Karpas-422 (cell line): Measurements from ENCODE around the gene PTPRCAP. TPM values are rescaled to one million over a fixed set of nuclear protein-coding genes. Genes with fewer than 3 reads are reported as not detected.

Source experiments
- DNase-seq: peaks from one replicate; pipeline ENCODE4 v3.0.0-alpha.2; 2015
- H2AFZ ChIP-seq: fragments of 200-600 bp; sonication (generic); 2 replicates; pipeline ENCODE4 v1.6.1; 2014; ENCODE audit warnings: antibody characterized with exemption, low read length, mixed read lengths
- H3K27ac ChIP-seq: fragments of 200-600 bp; sonication (generic); 2 replicates; pipeline ENCODE4 v1.5.1; 2014; ENCODE audit warnings: mild to moderate bottlenecking, low read length, moderate library complexity
- H3K27me3 ChIP-seq: fragments of 200-600 bp; sonication (generic); 2 replicates; pipeline ENCODE4 v1.6.1; 2014; ENCODE audit warnings: low read length, mixed read lengths
- H3K36me3 ChIP-seq: fragments of 200-600 bp; sonication (generic); 2 replicates; pipeline ENCODE4 v1.6.1; 2014; ENCODE audit warnings: low read length, mixed read lengths; ENCODE audit not compliant: insufficient read depth
- H3K4me1 ChIP-seq: fragments of 200-600 bp; sonication (generic); 2 replicates; pipeline ENCODE4 v1.6.1; 2014; ENCODE audit warnings: mild to moderate bottlenecking, low read length, mixed read lengths
- H3K4me2 ChIP-seq: fragments of 200-600 bp; sonication (generic); 2 replicates; pipeline ENCODE4 v1.6.1; 2014; ENCODE audit warnings: low read length, low read depth, mild to moderate bottlenecking; ENCODE audit not compliant: poor library complexity, severe bottlenecking
- H3K4me3 ChIP-seq: fragments of 200-600 bp; sonication (generic); 2 replicates; pipeline ENCODE4 v1.5.1; 2014; ENCODE audit warnings: mild to moderate bottlenecking, antibody characterized with exemption, low read length, mixed read lengths
- H3K79me2 ChIP-seq: fragments of 200-600 bp; sonication (generic); 2 replicates; pipeline ENCODE4 v1.6.1; 2014; ENCODE audit warnings: mild to moderate bottlenecking, low read length, mixed read lengths
- H3K9ac ChIP-seq: fragments of 200-600 bp; sonication (generic); 2 replicates; pipeline ENCODE4 v1.6.0; 2014; ENCODE audit warnings: low read length
- H3K9me2 ChIP-seq: fragments of 200-600 bp; sonication (generic), shearing (Covaris generic); replicated peaks from 2 replicates; pipeline ENCODE4 v1.6.0; 2014; ENCODE audit warnings: mild to moderate bottlenecking, low read length, moderate library complexity; ENCODE audit not compliant: insufficient read depth
- H3K9me3 ChIP-seq: fragments of 300-700, 200-600 bp; sonication (generic); 2 replicates; pipeline ENCODE4 v1.6.1; 2014; ENCODE audit warnings: low read length, mixed read lengths
- H4K20me1 ChIP-seq: fragments of 200-600 bp; sonication (generic); 2 replicates; pipeline ENCODE4 v1.6.1; 2014; ENCODE audit warnings: mild to moderate bottlenecking, antibody characterized with exemption, low read length, low read depth; ENCODE audit not compliant: insufficient read depth
- total RNA-seq: library from RNA; depleted of rRNA; stranded (reverse); fragments of >200 nt; shearing (Covaris generic); gene quantifications from 2 replicates; pipeline ENCODE4 v1.2.3, GENCODE V29; 2014; ENCODE audit warnings: low replicate concordance

PTPRCAP gene
- total RNA-seq, 1 experiment from 2014 or later = 161 TPM

DNA sequence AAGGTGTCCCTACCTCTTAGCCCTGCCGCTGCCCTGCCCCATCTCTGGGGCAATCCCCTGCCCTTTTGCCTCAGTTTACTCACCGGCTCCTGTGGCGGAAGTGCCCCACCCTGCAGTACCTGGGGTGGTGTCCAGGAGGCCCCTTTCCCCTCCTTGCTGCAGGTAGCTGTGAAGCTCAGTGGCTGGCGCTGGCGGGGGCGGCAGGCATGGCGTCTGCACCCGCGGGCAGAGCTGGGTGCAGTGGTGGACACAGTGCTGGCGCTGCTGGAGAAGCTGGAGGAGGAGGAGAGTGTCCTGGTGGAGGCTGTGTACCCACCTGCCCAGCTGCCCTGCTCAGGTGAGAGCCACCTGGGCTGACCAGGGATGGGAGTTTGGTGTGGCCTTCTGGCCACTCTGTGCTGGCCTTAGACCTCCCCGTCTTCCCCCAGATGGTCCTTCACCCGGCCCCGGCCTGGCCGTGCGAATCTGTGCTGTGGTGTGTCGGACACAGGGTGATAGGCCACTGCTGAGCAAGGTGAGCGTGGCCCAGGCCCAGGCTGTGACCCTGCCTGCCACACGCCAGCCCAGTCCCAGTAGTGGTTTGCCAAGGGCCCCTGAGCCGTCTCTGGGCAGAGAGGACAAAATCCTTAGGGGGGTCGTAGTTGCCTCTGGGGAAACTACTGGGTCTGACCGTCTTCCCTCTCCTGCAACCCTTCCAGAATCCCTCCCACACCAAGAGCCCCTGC is 18.0 kb downstream of the PTPRCAP start:
- H3K9ac ChIP-seq = peak overlapping the region; percentile 75
- H2AFZ ChIP-seq = 0 out of 2 replicates have a peak overlapping the region, but pooled peaks have one; percentile 10
- no peak for DNase-seq
- no peaks in the 10 kb centered on the region for H3K79me2 ChIP-seq
- no peaks in the 10 kb centered on the region; the same call in 1 of the 2 replicates for H3K27me3 ChIP-seq
- no peaks in the 10 kb centered on the region for H3K9me3 ChIP-seq
- no peaks in the 10 kb centered on the region for H4K20me1 ChIP-seq
- peak overlapping the region; percentile 78 for H3K4me2 ChIP-seq
- no peaks in the 10 kb centered on the region for H3K36me3 ChIP-seq
- no peak overlapping the region for H3K27ac ChIP-seq
- H3K4me1 ChIP-seq = peaks cover 40% of the 10 kb centered on the region
- no peaks in the 10 kb centered on the region for H3K9me2 ChIP-seq
- peak overlapping the region; percentile 10; the same call in 1 of the 2 replicates for H3K4me3 ChIP-seq

DNA sequence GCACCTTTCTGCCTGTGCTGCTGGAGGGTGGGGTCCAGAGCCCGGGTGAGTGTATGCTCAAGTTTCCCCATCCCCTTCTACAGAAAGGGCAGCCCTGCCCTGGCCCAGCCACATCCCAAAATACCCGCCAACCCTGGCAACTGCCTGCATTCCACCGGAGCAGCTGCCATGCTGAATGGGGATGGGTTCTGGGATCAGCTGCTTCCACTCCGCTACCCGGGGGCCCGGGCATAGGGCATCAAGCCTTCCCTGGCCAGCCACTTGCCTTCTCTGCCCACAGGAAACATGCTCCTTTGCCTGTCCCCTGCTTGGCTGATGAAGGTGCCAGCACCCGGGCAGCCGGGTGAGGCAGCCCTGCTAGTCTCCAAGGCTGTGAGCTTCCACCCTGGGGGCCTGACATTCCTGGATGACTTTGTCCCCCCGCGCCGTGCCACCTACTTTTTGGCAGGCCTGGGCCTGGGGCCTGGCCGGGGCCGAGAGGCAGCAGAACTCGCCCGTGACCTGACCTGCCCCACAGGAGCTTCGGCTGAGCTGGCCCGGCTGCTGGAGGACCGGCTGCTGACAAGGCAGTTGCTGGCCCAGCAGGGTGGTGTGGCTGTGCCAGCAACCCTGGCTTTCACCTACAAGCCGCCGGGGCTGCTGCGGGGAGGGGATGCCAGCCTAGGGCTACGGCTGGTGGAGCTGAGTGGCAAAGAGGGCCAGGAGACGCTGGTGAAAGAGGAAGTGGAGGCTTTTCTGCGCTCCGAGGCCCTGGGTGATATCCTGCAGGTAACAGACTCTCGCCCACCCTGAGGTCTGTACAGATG is 18.8 kb downstream of the PTPRCAP start:
- no peaks in the 10 kb centered on the region for H3K9me3 ChIP-seq
- peaks cover 40% of the 10 kb centered on the region for H3K4me1 ChIP-seq
- H3K4me2 ChIP-seq = peak overlapping the region; percentile 41
- no peak overlapping the region for H3K27ac ChIP-seq
- no peaks in the 10 kb centered on the region for H3K9me2 ChIP-seq
- H3K27me3 ChIP-seq = no peaks in the 10 kb centered on the region; the same call in 1 of the 2 replicates
- peak overlapping the region; percentile 10; the same call in 1 of the 2 replicates for H3K4me3 ChIP-seq
- H2AFZ ChIP-seq = 0 out of 2 replicates have a peak overlapping the region, but pooled peaks have one; percentile 10
- no peaks in the 10 kb centered on the region for H3K79me2 ChIP-seq
- H3K9ac ChIP-seq = peak overlapping the region; percentile 60
- H3K36me3 ChIP-seq = no peaks in the 10 kb centered on the region
- no peaks in the 10 kb centered on the region for H4K20me1 ChIP-seq
- DNase-seq = peak; percentile 80

DNA sequence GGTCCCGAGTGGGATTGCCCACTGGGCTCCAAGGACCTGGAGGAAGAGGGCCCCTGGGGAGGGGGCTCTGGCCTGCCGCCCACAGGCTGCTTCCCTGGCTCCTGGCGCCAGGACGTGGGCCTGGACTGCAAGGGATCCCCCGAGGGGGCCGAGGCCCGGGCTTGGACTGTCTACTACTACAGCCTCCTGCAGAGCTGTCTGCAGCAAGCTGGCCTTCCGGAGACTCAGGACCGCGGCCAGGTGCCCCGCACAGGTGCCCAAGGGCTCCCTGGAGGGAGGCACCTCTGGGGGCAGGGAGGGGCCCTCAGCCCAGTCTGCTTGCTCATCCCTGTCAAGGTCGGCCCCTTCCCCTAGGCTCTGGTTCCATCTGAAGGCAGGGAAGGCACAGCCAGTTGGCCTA is 20.1 kb downstream of the PTPRCAP start:
- Histone ChIP-seq H3K9ac (no peak overlapping the region), H3K4me3 (no peak overlapping the region), H2AFZ (no peak overlapping the region), H3K79me2 (no peaks in the 10 kb centered on the region), H3K4me1 (peaks cover 50% of the 10 kb centered on the region), H4K20me1 (no peaks in the 10 kb centered on the region), H3K9me2 (no peaks in the 10 kb centered on the region), H3K27ac (no peak overlapping the region), H3K36me3 (no peaks in the 10 kb centered on the region), H3K9me3 (no peaks in the 10 kb centered on the region), H3K4me2 (no peak overlapping the region), H3K27me3 (no peaks in the 10 kb centered on the region; the same call in 1 of the 2 replicates)
- DNase-seq = no peak

DNA sequence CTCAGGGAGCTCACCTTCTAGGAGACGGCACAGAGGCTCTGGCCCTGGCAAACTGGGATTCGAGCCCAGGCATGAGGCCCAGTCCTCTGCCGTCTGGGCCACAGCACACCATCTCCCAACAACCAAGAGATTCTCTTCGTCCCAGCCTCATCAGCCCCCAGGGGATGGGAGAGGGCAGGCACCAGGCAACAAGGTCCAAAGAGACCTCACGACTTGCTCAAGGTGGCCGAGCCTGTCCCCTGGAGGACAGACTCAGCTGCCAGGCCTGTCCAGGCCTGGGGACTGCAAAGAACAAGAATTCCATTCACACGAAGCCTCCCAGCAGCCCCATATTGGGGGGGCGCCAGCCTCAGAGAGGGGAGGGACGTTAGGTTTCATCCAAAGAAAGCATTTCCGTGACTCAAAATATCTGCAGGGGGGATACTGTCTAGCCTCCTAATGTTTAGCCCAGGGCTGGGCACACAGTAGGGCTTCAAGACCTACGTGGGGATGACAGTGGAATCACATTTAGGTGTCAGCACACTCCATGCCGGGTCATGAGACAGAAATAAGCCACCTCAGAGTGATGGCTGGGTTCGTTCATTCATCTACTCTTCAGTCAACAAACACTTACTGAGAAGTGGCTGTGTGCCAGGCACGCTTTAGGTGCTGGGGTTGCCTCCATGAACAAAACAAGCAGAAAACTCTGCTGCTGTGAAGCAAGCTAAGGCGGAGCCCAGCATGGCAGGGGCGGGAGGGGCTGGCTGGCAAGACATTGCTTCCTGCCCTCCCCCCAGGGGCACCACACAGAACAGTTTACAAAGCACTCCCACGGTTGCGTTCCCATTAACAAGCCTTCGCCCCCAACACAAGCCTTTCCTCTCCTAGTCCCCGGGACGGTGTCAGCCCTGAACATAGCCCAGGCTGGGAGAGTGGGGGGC is 20.8 kb downstream of the PTPRCAP start:
- peaks cover 58% of the 10 kb centered on the region for H3K4me1 ChIP-seq
- H3K27me3 ChIP-seq = no peaks in the 10 kb centered on the region; the same call in 1 of the 2 replicates
- H3K9me2 ChIP-seq = no peaks in the 10 kb centered on the region
- no peaks in the 10 kb centered on the region for H3K79me2 ChIP-seq
- no peak overlapping the region for H2AFZ ChIP-seq
- H3K4me3 ChIP-seq = no peak overlapping the region
- H3K36me3 ChIP-seq = no peaks in the 10 kb centered on the region
- no peak overlapping the region for H3K27ac ChIP-seq
- H4K20me1 ChIP-seq = no peaks in the 10 kb centered on the region
- H3K9me3 ChIP-seq = no peaks in the 10 kb centered on the region
- H3K4me2 ChIP-seq = no peak overlapping the region
- DNase-seq = peak; percentile 66
- H3K9ac ChIP-seq = no peak overlapping the region

DNA sequence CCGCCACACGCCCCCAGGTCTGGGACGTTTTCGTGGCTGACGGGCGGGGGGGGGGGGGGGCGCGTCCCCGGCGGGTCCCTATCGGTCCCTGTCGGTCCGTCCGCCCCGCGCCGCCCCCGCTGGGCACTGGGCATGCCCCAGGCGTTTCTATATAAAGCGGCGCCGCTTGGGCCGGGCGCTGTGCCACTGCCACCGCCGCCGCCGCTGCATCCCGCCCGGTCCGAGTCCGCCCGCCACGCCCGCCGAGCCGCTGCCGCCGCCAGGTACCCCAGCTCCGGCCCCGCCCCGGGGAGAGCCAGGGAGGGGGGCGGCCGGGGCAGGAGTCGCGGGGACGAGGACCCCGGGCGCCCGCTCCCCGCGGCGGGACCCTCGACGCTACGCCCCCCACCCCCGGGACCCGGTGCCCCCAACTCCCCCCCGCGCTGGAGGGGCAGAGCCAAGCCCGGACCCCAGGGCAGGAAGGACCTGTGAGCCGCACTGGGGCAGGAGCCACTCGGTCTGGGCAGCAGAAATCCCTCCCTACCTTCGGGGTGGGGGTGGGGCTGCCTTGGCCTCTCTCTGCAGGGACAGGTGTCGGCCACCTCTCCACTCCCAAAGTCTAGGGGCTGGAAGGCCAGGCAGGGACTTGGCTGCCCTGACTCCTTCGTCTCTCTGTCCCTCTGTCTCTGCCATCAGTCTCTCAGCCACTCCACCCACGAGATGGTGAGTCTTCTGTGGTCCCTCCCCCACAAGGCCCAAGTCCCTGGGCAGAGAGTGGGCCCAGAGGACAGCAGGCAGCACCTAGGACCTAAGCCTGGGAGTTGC is 21.8 kb downstream of the PTPRCAP start, which contains the start of gene CARNS1:
TSS of gene CARNS1 (plus strand) at position 178 of the 804 bp plus-strand sequence. CDS start at position 700, 522 bp downstream.
- no peak for DNase-seq
- no peak within 1 kb of the TSS for H2AFZ ChIP-seq
- H3K9ac ChIP-seq = no peak within 1 kb of the TSS
- H3K9me3 ChIP-seq = no peaks in the 10 kb centered on the region
- no peaks in the 10 kb centered on the region; the same call in 1 of the 2 replicates for H3K27me3 ChIP-seq
- H3K4me3 ChIP-seq = no peak within 1 kb of the TSS
- H3K27ac ChIP-seq = no peak within 1 kb of the TSS
- no peak within 1 kb of the TSS for H3K4me2 ChIP-seq
- no peaks in the 10 kb centered on the region for H3K36me3 ChIP-seq
- H3K9me2 ChIP-seq = no peaks in the 10 kb centered on the region
- peaks cover 4% of the 10 kb centered on the region; the same call in 1 of the 2 replicates for H4K20me1 ChIP-seq
- H3K4me1 ChIP-seq = peaks cover 65% of the 10 kb centered on the region
- no peaks in the 10 kb centered on the region for H3K79me2 ChIP-seq

DNA sequence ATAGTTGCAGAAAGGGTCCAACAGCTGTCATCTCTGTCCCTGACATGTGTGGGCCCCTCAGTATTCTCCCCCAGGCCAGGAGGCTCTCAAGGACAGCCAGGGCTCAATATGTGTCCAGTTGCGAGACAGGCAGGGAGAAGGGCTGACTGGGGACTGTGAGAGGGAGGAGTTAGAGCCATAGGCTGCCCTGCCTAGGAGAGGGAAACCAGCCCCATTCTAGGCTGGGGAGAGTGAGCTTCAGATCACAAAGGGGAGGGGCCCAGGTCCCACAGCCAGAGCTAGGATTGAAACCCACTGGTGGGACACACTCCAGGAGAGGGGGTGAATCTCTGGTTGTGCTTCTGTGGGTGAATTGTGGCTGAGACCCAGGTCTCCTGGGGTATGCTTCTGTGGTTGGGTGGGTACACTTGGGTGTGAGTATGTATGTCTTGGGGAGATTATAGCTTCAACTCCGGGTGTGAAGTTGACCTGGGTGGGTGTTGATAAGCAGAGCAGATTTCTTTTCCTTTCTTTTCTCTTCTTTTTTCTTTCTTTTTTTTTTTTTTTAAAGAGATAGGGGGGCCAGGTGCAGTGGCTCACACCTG is 24.1 kb downstream of the PTPRCAP start:
- H3K9ac ChIP-seq = no peak overlapping the region
- peaks cover 65% of the 10 kb centered on the region for H3K4me1 ChIP-seq

More for the DNA sequence above, 24.1 kb downstream of the PTPRCAP start:
- H3K27ac ChIP-seq = no peak overlapping the region
- H3K4me3 ChIP-seq = no peak overlapping the region
- H4K20me1 ChIP-seq = peaks cover 4% of the 10 kb centered on the region; the same call in 1 of the 2 replicates
- H2AFZ ChIP-seq = no peak overlapping the region
- DNase-seq = no peak
- no peaks in the 10 kb centered on the region for H3K9me3 ChIP-seq
- no peaks in the 10 kb centered on the region for H3K9me2 ChIP-seq
- no peaks in the 10 kb centered on the region for H3K27me3 ChIP-seq
- no peak overlapping the region for H3K4me2 ChIP-seq
- no peaks in the 10 kb centered on the region for H3K79me2 ChIP-seq
- no peaks in the 10 kb centered on the region for H3K36me3 ChIP-seq
